GM10266 (cell line): ENCODE data around the gene REEP3.
A peak's percentile ranks its signal among the peaks of the same experiment; 100 is the strongest.
"Not testable (repeated sequence)": the region's sequence is repeated elsewhere in the genome, so short reads cannot be mapped to it uniquely, and the experiment has no call there.

Experiments used
- DNase-seq: peaks from one replicate; pipeline ENCODE4 v3.0.0; 2012; ENCODE audit errors: extremely low spot score
- CTCF ChIP-seq: IDR thresholded peaks from 2 replicates; pipeline ENCODE4 v1.5.1; 2012; ENCODE audit warnings: mild to moderate bottlenecking, low read depth; ENCODE audit not compliant: control insufficient read depth, insufficient read depth; ENCODE audit errors: missing control alignments

The REEP3 gene

DNA sequence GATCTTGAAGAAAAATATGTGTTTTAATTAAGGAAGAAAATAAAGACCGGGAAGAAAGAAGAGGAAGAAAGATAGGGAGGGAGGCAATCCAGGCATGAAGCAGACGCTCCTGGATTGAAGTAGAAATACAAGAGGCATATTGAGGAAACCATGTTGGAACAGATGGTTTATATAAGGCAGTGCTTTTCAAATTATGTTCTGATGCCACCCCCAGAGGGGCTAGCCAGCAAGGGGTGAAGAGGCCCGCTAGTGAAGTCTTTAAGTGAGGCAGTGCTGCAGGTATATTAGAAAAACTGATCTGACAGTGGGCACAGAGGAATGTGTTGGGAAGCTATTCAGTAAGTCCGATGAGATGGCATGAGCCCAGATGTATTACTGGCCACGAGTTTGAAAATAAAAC, 40.1 kb downstream of the REEP3 start:
- TF ChIP-seq CTCF: no peak
- no peak for DNase-seq

GRCh38 chr10:63562391-63562790, 41.2 kb downstream of the REEP3 start:
- no peak for DNase-seq
- no peak for TF ChIP-seq CTCF

GRCh38 chr10:63562857-63563256, 41.7 kb downstream of the REEP3 start:
- no peak for DNase-seq
- TF ChIP-seq CTCF: no peak

GRCh38 chr10:63563623-63564022, 42.4 kb downstream of the REEP3 start:
- no peak for TF ChIP-seq CTCF
- DNase-seq: no peak

GRCh38 chr10:63564731-63565130, 43.5 kb downstream of the REEP3 start:
- DNase-seq: not testable (repeated sequence)

GRCh38 chr10:63573068-63573697, 52.0 kb downstream of the REEP3 start:
- peak; percentile 42 for DNase-seq
- TF ChIP-seq CTCF: no peak

GRCh38 chr10:63574011-63574410, 52.8 kb downstream of the REEP3 start:
- no peak for DNase-seq
- no peak for TF ChIP-seq CTCF

GRCh38 chr10:63576501-63576900, 55.3 kb downstream of the REEP3 start:
- TF ChIP-seq CTCF: no peak
- no peak for DNase-seq
